H1 (cell line): Measurements from ENCODE around the gene ATG16L1. TPM values are rescaled to one million over a fixed set of nuclear protein-coding genes. Genes with fewer than 3 reads are reported as not detected.

Experiments used
- CTCF ChIA-PET: fragments of 300-600 bp; sonication (Branson Sonifier 250); formaldehyde crosslinking; loops from one replicate; lab custom pipeline; 2021; ENCODE audit not compliant: partially characterized antibody; lab: Charles Lee
- POLR2A ChIA-PET: fragments of 300-600 bp; sonication (Branson Sonifier 250); formaldehyde crosslinking; loops from one replicate; lab custom pipeline; 2021; ENCODE audit warnings: inconsistent platforms; ENCODE audit not compliant: partially characterized antibody; lab: Charles Lee
- DNase-seq, 2 experiments: peaks; one replicate each; pipeline versions ENCODE4 v3.0.0 to v3.0.0-alpha.2; 2010 to 2022; ENCODE audit warnings: low spot score in 2 of 2, low read depth in 1 of 2, mixed read lengths in 1 of 2
- FAIRE-seq: peaks from 2 replicates; lab custom pipeline; 2011; peaks lifted over from hg19 to GRCh38; lab: Jason Lieb, UNC
- H2AFZ ChIP-seq: 2 replicates; pipeline ENCODE4 v1.8.1; 2012; ENCODE audit warnings: low read length, inconsistent platforms
- H2AK5ac ChIP-seq: 2 replicates; pipeline ENCODE4 v1.6.1; 2013; ENCODE audit warnings: low read depth, low read length
- H2BK120ac ChIP-seq: replicated peaks from 2 replicates; pipeline ENCODE3; 2013; ENCODE audit warnings: low read depth, low read length, inconsistent platforms
- H2BK12ac ChIP-seq: 2 replicates; pipeline ENCODE4 v1.6.1; 2013; ENCODE audit warnings: low read depth, low read length
- H2BK15ac ChIP-seq: 2 replicates; pipeline ENCODE4 v1.6.1; 2013; ENCODE audit warnings: low read length
- H2BK20ac ChIP-seq: 2 replicates; pipeline ENCODE4 v1.6.1; 2013; ENCODE audit warnings: low read length
- H2BK5ac ChIP-seq: 2 replicates; pipeline ENCODE4 v1.6.1; 2013; ENCODE audit warnings: low read depth, low read length
- H3K14ac ChIP-seq: 2 replicates; pipeline ENCODE4 v1.6.1; 2013; ENCODE audit warnings: inconsistent platforms; ENCODE audit not compliant: insufficient read length
- H3K18ac ChIP-seq: 2 replicates; pipeline ENCODE4 v1.6.1; 2013; ENCODE audit warnings: low read length; ENCODE audit errors: extremely low read depth
- H3K23ac ChIP-seq: 2 replicates; pipeline ENCODE4 v1.6.1; 2013; ENCODE audit warnings: inconsistent platforms; ENCODE audit not compliant: insufficient read length
- H3K23me2 ChIP-seq: 2 replicates; pipeline ENCODE4 v1.6.1; 2013; ENCODE audit warnings: low read depth, low read length
- H3K27ac ChIP-seq: 2 replicates; pipeline ENCODE4 v1.6.1; 2011; ENCODE audit warnings: low read depth, low read length, inconsistent platforms
- H3K27me3 ChIP-seq, 4 experiments: replicated peaks in 1 of 4; 1 replicate in 1 of 4; 2 replicates in 3 of 4; pipeline versions ENCODE4 v1.6.1 to v1.8.1; 2011 to 2013; ENCODE audit warnings: low read length in 3 of 4, mild to moderate bottlenecking in 3 of 4, inconsistent platforms in 2 of 4, mixed read lengths in 2 of 4, moderate library complexity in 1 of 4; ENCODE audit not compliant: control insufficient read depth in 3 of 4, insufficient read depth in 3 of 4; ENCODE audit errors: extremely low read depth in 1 of 4
- H3K36me3 ChIP-seq, 4 experiments: 2 replicates each; pipeline versions ENCODE4 v1.6.1 to v1.8.1; 2011 to 2013; ENCODE audit warnings: mild to moderate bottlenecking in 4 of 4, low read length in 3 of 4, moderate library complexity in 2 of 4, control low read depth in 1 of 4, inconsistent platforms in 1 of 4; ENCODE audit not compliant: insufficient read depth in 4 of 4, control insufficient read depth in 2 of 4
- H3K4ac ChIP-seq: replicated peaks from 2 replicates; pipeline ENCODE3; 2013; ENCODE audit warnings: low read length, low read depth, mixed read lengths, inconsistent platforms; ENCODE audit not compliant: insufficient read length
- H3K4me1 ChIP-seq, 4 experiments: replicated peaks in 1 of 4; 1 replicate in 1 of 4; 2 replicates in 3 of 4; pipeline versions ENCODE4 v1.6.1 to v1.8.1; 2011 to 2013; ENCODE audit warnings: low read length in 3 of 4, inconsistent platforms in 2 of 4, mixed read lengths in 1 of 4; ENCODE audit not compliant: insufficient read depth in 4 of 4, control insufficient read depth in 3 of 4
- H3K4me2 ChIP-seq, 2 experiments: 2 replicates each; pipeline versions ENCODE4 v1.6.1 to v1.8.1; 2011 to 2013; ENCODE audit warnings: low read depth in 2 of 2, low read length in 2 of 2, control low read depth in 1 of 2, inconsistent platforms in 1 of 2, mild to moderate bottlenecking in 1 of 2; ENCODE audit not compliant: insufficient read depth in 1 of 2
- H3K4me3 ChIP-seq, 4 experiments: fragments of 200-600, 300-600 bp in 1 of 4; sonication (generic), shearing (Covaris generic), sonication (Bioruptor Twin) in 1 of 4; 2 replicates each; pipeline versions ENCODE4 v1.5.1 to v1.8.1; 2011 to 2016; ENCODE audit warnings: low read length in 4 of 4, low read depth in 3 of 4, control low read depth in 2 of 4, inconsistent platforms in 2 of 4, mild to moderate bottlenecking in 2 of 4, mixed read lengths in 1 of 4, moderate library complexity in 1 of 4; ENCODE audit not compliant: insufficient read depth in 2 of 4; ENCODE audit errors: extremely low read depth in 1 of 4
- H3K56ac ChIP-seq: replicated peaks from 2 replicates; pipeline ENCODE3; 2013; ENCODE audit warnings: low read depth, mild to moderate bottlenecking, mixed read lengths, low read length, inconsistent platforms; ENCODE audit not compliant: insufficient read length
- H3K79me1 ChIP-seq: 2 replicates; pipeline ENCODE4 v1.6.1; 2013; ENCODE audit warnings: low read depth, low read length, control low read depth
- H3K79me2 ChIP-seq, 2 experiments: 2 replicates each; pipeline versions ENCODE4 v1.6.1 to v1.8.1; 2012 to 2013; ENCODE audit warnings: low read length in 2 of 2, mild to moderate bottlenecking in 2 of 2, inconsistent platforms in 1 of 2; ENCODE audit not compliant: insufficient read depth in 2 of 2, control insufficient read depth in 1 of 2
- H3K9ac ChIP-seq, 4 experiments: replicated peaks in 1 of 4; 1 replicate in 1 of 4; 2 replicates in 3 of 4; pipeline versions ENCODE4 v1.6.1 to v1.8.1; 2011 to 2013; ENCODE audit warnings: low read depth in 3 of 4, low read length in 3 of 4, control low read depth in 2 of 4, mild to moderate bottlenecking in 2 of 4, moderate library complexity in 2 of 4, inconsistent platforms in 1 of 4; ENCODE audit errors: extremely low read depth in 1 of 4
- H3K9me3 ChIP-seq, 2 experiments: 2 replicates each; pipeline versions ENCODE4 v1.6.1 to v1.8.1; 2012 to 2013; ENCODE audit warnings: mild to moderate bottlenecking in 2 of 2, moderate library complexity in 2 of 2, control low read depth in 1 of 2, inconsistent platforms in 1 of 2, low read depth in 1 of 2, low read length in 1 of 2, mixed read lengths in 1 of 2; ENCODE audit not compliant: insufficient read depth in 2 of 2
- H4K20me1 ChIP-seq, 2 experiments: replicated peaks in 1 of 2; 2 replicates each; pipeline versions ENCODE3 to v1.8.1; 2011 to 2013; ENCODE audit warnings: inconsistent platforms in 2 of 2, low read length in 2 of 2, mild to moderate bottlenecking in 1 of 2; ENCODE audit not compliant: insufficient read depth in 2 of 2, control insufficient read depth in 1 of 2
- H4K5ac ChIP-seq: 2 replicates; pipeline ENCODE4 v1.6.1; 2013; ENCODE audit warnings: low read length, low read depth, mixed read lengths, inconsistent platforms; ENCODE audit not compliant: insufficient read length
- H4K8ac ChIP-seq: 2 replicates; pipeline ENCODE4 v1.8.0; 2013; ENCODE audit warnings: mild to moderate bottlenecking, moderate library complexity, low read length, inconsistent platforms; ENCODE audit not compliant: insufficient read depth; ENCODE audit errors: extremely low read depth
- H4K91ac ChIP-seq: replicated peaks from 2 replicates; pipeline ENCODE3; 2013; ENCODE audit warnings: low read length, mixed read lengths, inconsistent platforms; ENCODE audit not compliant: insufficient read length
- WGBS, 2 experiments: shearing (Covaris generic) in 1 of 2; methylation state at CpG; one replicate each; pipeline versions ENCODE4 v1.1.6 to v1.1.7; 2013 to 2015; ENCODE audit warnings: low lambda C conversion rate in 2 of 2, mixed read lengths in 2 of 2, inconsistent platforms in 1 of 2, low coverage in 1 of 2, missing lambda C conversion rate in 1 of 2; ENCODE audit not compliant: insufficient replicate concordance in 2 of 2, insufficient coverage in 1 of 2, insufficient read length in 1 of 2; ENCODE audit errors: extremely low coverage in 1 of 2, missing lambda C conversion rate in 1 of 2; 5-methylcytosine and 5-hydroxymethylcytosine counted together
- polyA plus RNA-seq, 7 experiments: library from polyadenylated mRNA; depleted of rRNA in 3 of 7; stranded (reverse) in 5 of 7; unstranded in 2 of 7; fragments of >200 nt in 5 of 7; fragments of 200-250 nt in 2 of 7; gene quantifications; 1 replicate in 5 of 7; 2 replicates in 1 of 7; 4 replicates in 1 of 7; pipeline versions ENCODE4 v1.2.1 to v1.2.3, GENCODE V29; 2011 to 2013; ENCODE audit warnings: missing spikeins in 2 of 7, mixed read lengths in 2 of 7
- total RNA-seq: library from RNA; stranded (reverse); fragmentation: NEBNext Ultra II Directional; extraction: Animal tissue kit (Norgen Biotek cat#: 25700); gene quantifications from 2 replicates; pipeline ENCODE4 v1.2.1, GENCODE V29; 2021
- TF ChIP-seq, protein P1 (sequence below): IDR thresholded peaks from 2 replicates; pipeline ENCODE4 v1.6.1; 2011; ENCODE audit warnings: low read depth, mild to moderate bottlenecking, low read length; ENCODE audit not compliant: insufficient read depth

Gene ATG16L1
- total and polyA plus RNA-seq, 2 of the 8 experiments (the other 6 are each of a cell fraction or from before 2014, with no cell fraction given), result 18.3 to 31.0 TPM

DNA sequence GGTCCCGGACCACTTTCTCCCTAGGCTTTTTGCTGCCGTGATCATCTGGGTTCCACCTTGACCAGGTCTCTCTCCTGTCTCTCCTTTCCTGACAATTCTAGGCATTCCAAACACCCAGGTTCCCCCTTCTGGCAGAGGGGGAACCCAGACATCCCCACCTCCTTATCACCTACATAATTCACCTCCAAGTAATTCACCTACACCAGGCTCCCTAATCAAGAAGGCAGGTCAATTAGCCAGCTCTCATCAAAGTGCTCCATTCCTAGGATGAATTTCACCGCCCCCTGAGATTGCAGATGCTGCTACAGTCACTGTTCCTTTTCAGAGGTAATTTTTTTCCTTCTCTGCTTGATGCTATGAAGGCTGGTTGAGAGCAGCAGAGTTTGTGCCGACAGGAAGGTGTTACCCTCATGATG is 42.3 kb upstream of the ATG16L1 start:
- Histone ChIP-seq H2AK5ac (no peak overlapping the region), H2BK120ac (peak overlapping the region; percentile 59), H3K23ac (no peak overlapping the region), H3K36me3 (no peaks in the 10 kb centered on the region; a peak in 2 of 8 replicates), H2AFZ (no peak overlapping the region), H3K27me3 (no peaks in the 10 kb centered on the region), H4K20me1 (no peaks in the 10 kb centered on the region), H4K91ac (peak overlapping the region; percentile 28), H3K79me1 (no peaks in the 10 kb centered on the region), H3K4me1 (peaks cover 6 to 18% (median 16%) of the 10 kb centered on the region in 4 experiments), H3K56ac (no peak overlapping the region), H3K23me2 (no peaks in the 10 kb centered on the region), H3K79me2 (no peaks in the 10 kb centered on the region), H3K18ac (peak overlapping the region; percentile 89; the same call in 1 of the 2 replicates), H3K4ac (peak overlapping the region; percentile 65), H2BK20ac (peak overlapping the region; percentile 80; the same call in 1 of the 2 replicates), H4K8ac (no peak overlapping the region), H4K5ac (peak overlapping the region; percentile 3), H2BK5ac (peak overlapping the region; percentile 36; the same call in 1 of the 2 replicates), H3K14ac (no peak overlapping the region), H3K9ac (no peak overlapping the region), H3K4me2 (peak overlapping the region; percentile 28 to 38; a peak in 2 of 4 replicates), H2BK15ac (no peak overlapping the region), H2BK12ac (peak overlapping the region; percentile 4; the same call in 1 of the 2 replicates), H3K4me3 (no peak overlapping the region; a peak in 1 of 8 replicates), H3K27ac (no peak overlapping the region), H3K9me3 (no peaks in the 10 kb centered on the region; a peak in 1 of 4 replicates)
- TF ChIP-seq, protein P1, sequence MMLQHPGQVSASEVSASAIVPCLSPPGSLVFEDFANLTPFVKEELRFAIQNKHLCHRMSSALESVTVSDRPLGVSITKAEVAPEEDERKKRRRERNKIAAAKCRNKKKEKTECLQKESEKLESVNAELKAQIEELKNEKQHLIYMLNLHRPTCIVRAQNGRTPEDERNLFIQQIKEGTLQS, result no peak
- DNase-seq, result no peak
- FAIRE-seq, result no peak
- 81% methylated on average over 4 of the region's 4 CpGs; no CpG with 5 or more reads in 1 of the 2 experiments for WGBS, 2 experiments
- ChIA-PET POLR2A (interaction anchor here (0.6 kb wide), 1 partner anchor 613 kb away, joined by 3 read pairs; no protein-coding TSS in a partner anchor), CTCF (interaction anchor here (1.2 to 2.1 kb wide), 8 partner anchors 9 to 326 kb away, joined by 3 to 13 read pairs (median 6); no protein-coding TSS in a partner anchor)
